GM23338 (cell line): ENCODE results near the gene LOXL1. TPM values are rescaled to one million over a fixed set of nuclear protein-coding genes. Genes with fewer than 3 reads are reported as not detected.

Experiments
- ATAC-seq: fragments of 200-7000 bp; cut with Tn5 transposase; 3 replicates; pipeline ENCODE4 v1.9.1; 2020
- DNase-seq: peaks from one replicate; pipeline ENCODE4 v3.0.0-alpha.2; 2015; ENCODE audit warnings: low spot score
- H2AFZ ChIP-seq: fragments of 200-600 bp; sonication (generic); 2 replicates; pipeline ENCODE4 v1.8.0; 2016; ENCODE audit warnings: antibody characterized with exemption, mild to moderate bottlenecking, moderate library complexity
- H3F3A ChIP-seq: fragments of 200-600 bp; sonication (generic); replicated peaks from 2 replicates; pipeline ENCODE4 v1.8.0; 2017; ENCODE audit warnings: antibody characterized with exemption, mixed run types, low read depth
- H3K27ac ChIP-seq: fragments of 200-600 bp; sonication (generic); 2 replicates; pipeline ENCODE4 v1.6.1; 2016; ENCODE audit warnings: low read depth
- H3K27me3 ChIP-seq: fragments of 200-600 bp; sonication (generic); 2 replicates; pipeline ENCODE4 v1.8.0; 2016; ENCODE audit warnings: mild to moderate bottlenecking, mixed run types, moderate library complexity; ENCODE audit not compliant: insufficient read depth
- H3K36me3 ChIP-seq: fragments of 200-600 bp; sonication (generic); 2 replicates; pipeline ENCODE4 v1.8.0; 2016; ENCODE audit warnings: mild to moderate bottlenecking; ENCODE audit not compliant: insufficient read depth
- H3K4me1 ChIP-seq: fragments of 200-600 bp; sonication (generic); 2 replicates; pipeline ENCODE4 v1.8.0; 2016; ENCODE audit warnings: mild to moderate bottlenecking, moderate library complexity; ENCODE audit not compliant: insufficient read depth
- H3K4me2 ChIP-seq: fragments of 200-600 bp; sonication (generic); 2 replicates; pipeline ENCODE4 v1.7.1; 2017; ENCODE audit warnings: mixed run types
- H3K4me3 ChIP-seq: fragments of 200-600 bp; sonication (generic); 2 replicates; pipeline ENCODE4 v1.6.1; 2016; ENCODE audit warnings: mixed run types
- H3K79me2 ChIP-seq: fragments of 200-600 bp; sonication (generic); replicated peaks from 2 replicates; pipeline ENCODE4 v1.8.0; 2017; ENCODE audit warnings: mild to moderate bottlenecking; ENCODE audit not compliant: insufficient read depth
- H3K9me2 ChIP-seq: fragments of 200-600 bp; sonication (generic); 2 replicates; pipeline ENCODE4 v1.8.0; 2017; ENCODE audit not compliant: insufficient read depth
- H4K20me1 ChIP-seq: fragments of 200-600 bp; sonication (generic); replicated peaks from 2 replicates; pipeline ENCODE4 v1.8.0; 2017; ENCODE audit warnings: mild to moderate bottlenecking; ENCODE audit not compliant: insufficient read depth
- H3K27ac Mint-ChIP-seq: 2 replicates; pipeline ENCODE4 v1.8.0; 2020; ENCODE audit warnings: inconsistent platforms, mild to moderate bottlenecking, moderate library complexity, mixed read lengths
- H3K27me3 Mint-ChIP-seq: 3 replicates; pipeline ENCODE4 v1.8.0; 2022; ENCODE audit warnings: low read depth, mild to moderate bottlenecking, moderate library complexity, mixed read lengths, inconsistent platforms; ENCODE audit not compliant: insufficient read depth, poor library complexity
- H3K36me3 Mint-ChIP-seq: 3 replicates; pipeline ENCODE4 v1.8.0; 2021; ENCODE audit warnings: low read depth, mild to moderate bottlenecking, inconsistent platforms, moderate library complexity, mixed read lengths
- H3K4me1 Mint-ChIP-seq: 3 replicates; pipeline ENCODE4 v1.8.0; 2020; ENCODE audit warnings: mild to moderate bottlenecking, inconsistent platforms, mixed read lengths
- H3K4me3 Mint-ChIP-seq: 3 replicates; pipeline ENCODE4 v1.8.0; 2021; ENCODE audit warnings: moderate library complexity, mild to moderate bottlenecking, inconsistent platforms, mixed read lengths
- H3K9me3 Mint-ChIP-seq: 3 replicates; pipeline ENCODE4 v1.8.0; 2020; ENCODE audit warnings: moderate library complexity, mild to moderate bottlenecking, inconsistent platforms, mixed read lengths
- CREB1 ChIP-seq: fragments of 250-450 bp; sonication (Bioruptor Pico); IDR thresholded peaks from 2 replicates; pipeline ENCODE4 v1.5.0; 2020; ENCODE audit warnings: low read depth, mild to moderate bottlenecking, moderate library complexity
- CTCF ChIP-seq, 2 experiments: fragments of 200-600 bp in 1 of 2; sonication (generic) in 1 of 2; conservative IDR thresholded peaks; 2 replicates each; pipeline versions ENCODE4 v1.5.1 to v1.6.1; 2016 to 2017; ENCODE audit warnings: antibody characterized with exemption in 2 of 2, low read depth in 2 of 2, mild to moderate bottlenecking in 2 of 2, moderate library complexity in 1 of 2
- EZH2 ChIP-seq: fragments of 200-600 bp; sonication (generic); IDR thresholded peaks from one replicate; pipeline ENCODE4 v1.8.0; 2017; ENCODE audit warnings: antibody characterized with exemption, mild to moderate bottlenecking, low read depth; ENCODE audit not compliant: unreplicated experiment
- EZH2phosphoT487 ChIP-seq: fragments of 200-600 bp; sonication (generic); IDR thresholded peaks from one replicate; pipeline ENCODE4 v1.8.1; 2018; ENCODE audit warnings: antibody characterized with exemption; ENCODE audit not compliant: unreplicated experiment
- NANOG ChIP-seq: IDR thresholded peaks from 2 replicates; pipeline ENCODE4 v1.6.1; 2016; ENCODE audit warnings: antibody characterized with exemption, borderline replicate concordance
- ZNF331 ChIP-seq: fragments of 250-450 bp; sonication (Bioruptor Pico); IDR thresholded peaks from 2 replicates; pipeline ENCODE4 v1.5.0; 2020; ENCODE audit warnings: low read depth, mild to moderate bottlenecking, moderate library complexity
- ZNF462 ChIP-seq: fragments of 250-450 bp; sonication (Bioruptor Pico); IDR thresholded peaks from 2 replicates; pipeline ENCODE4 v1.5.0; 2020; ENCODE audit warnings: mild to moderate bottlenecking, moderate library complexity
- polyA plus RNA-seq: library from polyadenylated mRNA; unstranded; fragments of >200 nt; fragmentation: Nextera tagmentation; extraction: Ambion mirVana; gene quantifications from 2 replicates; pipeline ENCODE4 v1.2.1, GENCODE V29; 2016
- total RNA-seq: library from RNA; depleted of rRNA; stranded (reverse); fragments of >200 nt; shearing (Covaris generic); gene quantifications from 2 replicates; pipeline ENCODE4 v1.2.3, GENCODE V29; 2014
- TF ChIP-seq, protein P1 (sequence below): IDR thresholded peaks from 2 replicates; pipeline ENCODE4 v1.6.1; 2016; ENCODE audit warnings: antibody characterized with exemption

LOXL1 gene
- total and polyA plus RNA-seq, 2 experiments from 2014 or later: 6.9 to 10.8 TPM

DNA sequence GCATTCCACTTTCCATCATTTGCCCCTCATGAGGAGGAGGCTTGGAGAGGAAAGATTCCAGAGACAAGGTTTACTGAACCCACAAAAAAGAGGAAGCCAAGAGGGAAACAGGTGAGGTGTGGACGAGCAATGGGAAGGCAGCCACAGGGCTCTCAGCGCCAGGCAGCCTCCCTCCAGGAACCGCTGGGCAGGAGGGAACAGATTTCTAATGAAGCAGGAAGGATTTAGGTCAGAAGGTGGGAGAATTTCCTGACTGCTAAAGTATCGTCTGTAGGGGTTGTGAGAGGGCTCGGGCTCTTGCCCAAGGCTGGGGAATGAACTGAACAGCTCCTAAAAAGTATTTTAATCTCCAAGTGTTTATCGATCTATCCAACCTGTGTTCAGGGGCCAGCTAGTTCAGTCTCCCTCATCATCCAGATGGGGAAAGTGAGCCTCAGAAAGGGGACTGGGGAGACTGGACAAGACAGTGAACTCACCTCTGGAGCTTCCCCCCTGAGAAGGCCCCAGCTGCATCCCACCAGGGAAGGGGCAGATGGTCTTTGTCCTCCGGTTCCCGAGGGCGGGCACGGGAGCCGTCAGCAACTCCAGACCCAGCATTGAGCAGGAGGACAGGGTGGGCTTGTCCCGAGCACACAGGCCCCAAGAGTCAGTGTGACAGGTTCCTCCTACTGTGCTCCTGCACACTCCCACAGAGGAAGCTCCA lies 10.5 kb downstream of the LOXL1 start (continued):
- TF ChIP-seq, protein P1, sequence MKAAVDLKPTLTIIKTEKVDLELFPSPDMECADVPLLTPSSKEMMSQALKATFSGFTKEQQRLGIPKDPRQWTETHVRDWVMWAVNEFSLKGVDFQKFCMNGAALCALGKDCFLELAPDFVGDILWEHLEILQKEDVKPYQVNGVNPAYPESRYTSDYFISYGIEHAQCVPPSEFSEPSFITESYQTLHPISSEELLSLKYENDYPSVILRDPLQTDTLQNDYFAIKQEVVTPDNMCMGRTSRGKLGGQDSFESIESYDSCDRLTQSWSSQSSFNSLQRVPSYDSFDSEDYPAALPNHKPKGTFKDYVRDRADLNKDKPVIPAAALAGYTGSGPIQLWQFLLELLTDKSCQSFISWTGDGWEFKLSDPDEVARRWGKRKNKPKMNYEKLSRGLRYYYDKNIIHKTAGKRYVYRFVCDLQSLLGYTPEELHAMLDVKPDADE: no peak

- Histone ChIP-seq H3K4me3 (no peak overlapping the region), H3K9me2 (no peaks in the 10 kb centered on the region), H3K36me3 (no peaks in the 10 kb centered on the region), H2AFZ (no peak overlapping the region), H3K27me3 (no peaks in the 10 kb centered on the region), H3K4me1 (no peaks in the 10 kb centered on the region; the same call in 1 of the 2 replicates), H4K20me1 (no peaks in the 10 kb centered on the region), H3F3A (no peaks in the 10 kb centered on the region), H3K27ac (no peak overlapping the region), H3K79me2 (no peaks in the 10 kb centered on the region), H3K4me2 (no peak overlapping the region)
- DNase-seq (no peak), ATAC-seq (no peak)
- H3K4me1 Mint-ChIP-seq: peaks cover 27% of the 10 kb centered on the region
- H3K4me3 Mint-ChIP-seq: no peak overlapping the region
- no peak overlapping the region for H3K27ac Mint-ChIP-seq
- TF ChIP-seq EZH2phosphoT487 (no peak), ZNF331 (CRISPR knock-in tag) (no peak), EZH2 (no peak), CTCF (conservative IDR thresholded peaks at IDR 0.05; ENCODE audit: low read depth in 2 of 2) (no peak), ZNF462 (CRISPR knock-in tag) (no peak), NANOG (no peak), CREB1 (CRISPR knock-in tag) (no peak)
- no peaks in the 10 kb centered on the region for H3K36me3 Mint-ChIP-seq
- no peaks in the 10 kb centered on the region for H3K9me3 Mint-ChIP-seq
- peaks cover 8% of the 10 kb centered on the region for H3K27me3 Mint-ChIP-seq
Observed at GRCh38 chr15:73937296-73937695, 11.0 kb downstream of the LOXL1 start.
